GM19025 (cell line): Measurements from ENCODE around the gene HBA2.
"Not testable (repeated sequence)": the region's sequence is repeated elsewhere in the genome, so short reads cannot be mapped to it uniquely, and the experiment has no call there.

ENCODE experiments used
- ATAC-seq: cut with Tn5 transposase; IDR thresholded peaks from one replicate; pipeline ENCODE4 v1.9.1; 2021; ENCODE audit warnings: mild to moderate bottlenecking, low read depth, moderate library complexity; ENCODE audit not compliant: unreplicated experiment

HBA2 gene

DNA sequence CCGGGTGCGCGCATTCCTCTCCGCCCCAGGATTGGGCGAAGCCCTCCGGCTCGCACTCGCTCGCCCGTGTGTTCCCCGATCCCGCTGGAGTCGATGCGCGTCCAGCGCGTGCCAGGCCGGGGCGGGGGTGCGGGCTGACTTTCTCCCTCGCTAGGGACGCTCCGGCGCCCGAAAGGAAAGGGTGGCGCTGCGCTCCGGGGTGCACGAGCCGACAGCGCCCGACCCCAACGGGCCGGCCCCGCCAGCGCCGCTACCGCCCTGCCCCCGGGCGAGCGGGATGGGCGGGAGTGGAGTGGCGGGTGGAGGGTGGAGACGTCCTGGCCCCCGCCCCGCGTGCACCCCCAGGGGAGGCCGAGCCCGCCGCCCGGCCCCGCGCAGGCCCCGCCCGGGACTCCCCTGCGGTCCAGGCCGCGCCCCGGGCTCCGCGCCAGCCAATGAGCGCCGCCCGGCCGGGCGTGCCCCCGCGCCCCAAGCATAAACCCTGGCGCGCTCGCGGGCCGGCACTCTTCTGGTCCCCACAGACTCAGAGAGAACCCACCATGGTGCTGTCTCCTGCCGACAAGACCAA, at the start of gene HBA2:
Gene HBA2, plus strand, starts transcription at position 503 of the 568 bp plus-strand sequence. Its CDS starts 37 bp downstream, at position 540.
- ATAC-seq: not testable (repeated sequence)

DNA sequence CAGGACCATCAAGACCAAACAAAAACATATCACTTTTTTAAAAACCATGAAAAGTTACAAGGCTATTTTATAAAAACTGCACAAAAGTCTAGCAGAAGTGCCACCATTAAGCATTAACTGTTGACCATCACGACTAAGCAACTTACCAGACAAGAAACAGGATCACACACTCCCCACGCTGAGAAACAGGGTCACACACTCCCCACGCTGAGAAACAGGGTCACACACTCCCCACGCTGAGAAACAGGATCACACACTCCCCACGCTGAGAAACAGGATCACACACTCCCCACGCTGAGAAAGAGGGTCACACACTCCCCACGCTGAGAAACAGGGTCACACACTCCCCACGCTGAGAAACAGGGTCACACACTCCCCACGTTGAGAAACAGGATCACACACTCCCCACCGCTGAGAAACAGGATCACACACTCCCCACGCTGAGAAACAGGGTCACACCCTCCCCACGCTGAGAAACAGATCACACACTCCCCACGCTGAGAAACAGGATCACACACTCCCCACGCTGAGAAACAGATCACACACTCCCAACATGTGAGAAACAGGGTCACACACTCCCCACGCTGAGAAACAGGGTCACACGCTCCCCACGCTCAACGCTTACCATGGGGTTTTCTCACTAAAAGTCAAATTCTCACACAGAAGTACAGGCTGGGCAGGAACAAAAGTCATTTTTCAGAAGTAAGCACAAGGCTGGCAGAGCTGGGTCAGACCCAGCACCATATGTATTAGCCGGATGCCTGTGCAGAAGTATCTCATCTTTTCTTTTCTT, 48.9 kb upstream of the HBA2 start:
- not testable (repeated sequence) for ATAC-seq

DNA sequence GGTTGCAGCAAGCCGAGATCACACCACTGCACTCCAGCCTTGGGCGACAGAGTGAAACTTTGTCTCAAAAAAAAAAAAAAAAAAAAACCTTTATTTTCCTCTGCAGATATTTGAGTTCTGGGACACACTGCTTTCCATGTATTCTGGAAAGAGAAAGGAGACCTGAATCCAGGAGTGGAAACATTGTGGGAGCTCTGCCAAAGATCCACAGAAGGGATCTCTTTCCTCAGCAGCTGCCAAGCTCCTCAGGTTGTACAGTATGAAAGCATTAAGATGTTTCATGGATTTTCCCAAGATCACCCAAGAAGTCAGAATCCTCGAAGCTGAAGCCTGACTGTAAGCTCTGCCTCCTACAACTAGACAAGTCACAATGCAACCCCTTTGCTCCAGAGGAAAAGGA, 47.7 kb upstream of the HBA2 start:
- no peak for ATAC-seq

DNA sequence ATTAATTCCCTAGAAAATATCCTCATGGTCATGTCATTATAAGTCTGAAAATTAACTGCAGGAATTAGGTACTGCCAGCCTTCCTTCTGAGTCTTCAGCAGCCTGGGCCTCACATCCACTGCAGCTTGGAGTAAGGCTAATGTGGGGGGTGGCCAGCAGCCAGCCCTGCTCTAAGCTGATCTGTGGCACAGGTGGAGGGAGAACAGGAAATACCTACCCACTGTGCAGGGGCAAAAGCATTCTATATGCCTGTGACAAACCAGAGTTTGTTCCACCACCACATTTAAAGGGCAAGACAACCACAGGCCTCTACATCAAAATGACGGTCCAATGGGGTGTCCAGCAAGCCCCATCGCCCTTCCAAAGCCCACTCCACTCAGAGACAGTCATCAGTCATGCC, 43.6 kb upstream of the HBA2 start:
- no peak for ATAC-seq

DNA sequence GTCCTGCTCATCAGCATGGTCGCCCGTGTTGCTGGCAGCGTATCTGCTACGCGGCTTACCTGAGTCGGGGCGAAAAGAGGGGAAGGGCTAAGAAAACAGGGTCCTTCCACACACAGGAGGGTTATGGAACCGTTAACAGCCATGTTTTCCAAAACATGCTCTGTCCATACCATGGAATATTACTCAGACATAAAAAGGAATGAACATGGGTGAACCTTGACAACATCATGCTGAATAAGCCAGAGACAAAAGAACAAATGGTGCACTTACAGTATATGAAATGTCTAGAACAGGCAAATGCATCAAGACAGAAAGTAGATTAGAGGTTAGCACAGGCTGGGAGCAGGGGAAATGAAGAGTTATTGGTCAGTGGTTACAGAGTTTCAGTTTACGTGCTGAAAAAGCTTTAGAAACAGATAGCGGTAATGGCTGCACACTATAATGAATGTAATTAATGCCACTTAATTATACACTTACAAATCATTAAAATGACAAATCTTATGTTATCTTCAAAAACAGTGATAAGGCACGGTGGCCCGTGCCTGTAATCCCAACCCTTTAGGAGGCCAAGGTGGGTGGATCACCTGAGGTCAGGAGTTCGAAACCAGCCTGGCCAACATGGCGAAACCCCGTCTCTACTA, 42.0 kb upstream of the HBA2 start:
- ATAC-seq: no peak

DNA sequence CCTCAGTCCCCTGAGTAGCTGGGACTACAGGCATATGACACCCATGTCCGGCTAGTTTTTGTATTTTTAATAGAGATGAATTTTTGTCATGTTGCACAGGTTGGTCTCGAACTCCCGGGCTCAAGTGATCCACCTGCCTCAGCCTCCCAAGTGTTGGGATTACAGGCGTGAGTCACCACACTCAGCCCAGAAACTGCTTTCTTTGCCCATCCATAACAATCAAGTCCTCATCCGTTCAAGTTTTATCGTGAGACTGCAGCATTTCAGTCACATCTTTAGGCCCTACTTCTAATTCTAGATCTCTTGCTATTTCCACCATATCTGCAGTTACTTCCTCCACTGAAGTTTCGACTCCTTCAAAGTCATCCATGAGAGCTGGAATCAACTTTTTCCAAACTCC, 40.6 kb upstream of the HBA2 start:
- no peak for ATAC-seq

DNA sequence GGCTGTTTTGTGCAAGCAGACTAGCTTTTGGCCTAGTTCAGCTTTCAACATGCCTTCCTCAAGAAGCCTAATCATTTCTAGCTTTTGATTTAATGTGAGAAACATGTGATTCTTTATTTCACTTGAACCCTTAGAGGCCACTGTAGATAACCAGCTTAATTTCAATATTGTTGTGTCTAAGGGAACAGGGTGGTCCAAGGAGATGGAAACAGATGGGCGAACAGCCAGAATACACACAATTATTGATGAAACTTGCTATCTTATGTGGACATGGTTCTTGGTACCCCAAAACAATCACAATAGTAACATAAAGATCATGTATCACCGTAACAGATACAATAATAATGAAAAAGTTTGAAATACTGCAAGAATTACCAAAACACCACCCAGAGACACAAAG, 39.0 kb upstream of the HBA2 start:
- ATAC-seq: no peak

DNA sequence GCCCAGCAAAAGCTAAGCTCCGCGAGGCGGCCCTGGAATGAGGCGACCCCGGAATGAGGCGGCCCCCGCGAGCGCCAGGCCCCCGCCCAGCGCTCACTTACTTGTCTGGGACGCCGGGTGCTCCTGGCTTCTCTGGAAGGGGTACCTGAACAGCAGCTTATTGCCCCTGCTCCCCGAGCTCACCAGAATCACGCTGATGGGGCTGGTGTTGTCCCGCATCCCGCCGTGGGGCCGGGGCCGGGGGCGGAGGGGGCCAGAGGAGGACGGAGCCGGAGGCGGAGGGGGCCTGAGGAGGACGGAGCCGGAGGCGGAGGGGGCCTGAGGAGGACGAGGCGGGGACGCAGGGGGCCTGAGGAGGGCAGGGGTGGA, 34.6 kb upstream of the HBA2 start:
- ATAC-seq: no peak

DNA sequence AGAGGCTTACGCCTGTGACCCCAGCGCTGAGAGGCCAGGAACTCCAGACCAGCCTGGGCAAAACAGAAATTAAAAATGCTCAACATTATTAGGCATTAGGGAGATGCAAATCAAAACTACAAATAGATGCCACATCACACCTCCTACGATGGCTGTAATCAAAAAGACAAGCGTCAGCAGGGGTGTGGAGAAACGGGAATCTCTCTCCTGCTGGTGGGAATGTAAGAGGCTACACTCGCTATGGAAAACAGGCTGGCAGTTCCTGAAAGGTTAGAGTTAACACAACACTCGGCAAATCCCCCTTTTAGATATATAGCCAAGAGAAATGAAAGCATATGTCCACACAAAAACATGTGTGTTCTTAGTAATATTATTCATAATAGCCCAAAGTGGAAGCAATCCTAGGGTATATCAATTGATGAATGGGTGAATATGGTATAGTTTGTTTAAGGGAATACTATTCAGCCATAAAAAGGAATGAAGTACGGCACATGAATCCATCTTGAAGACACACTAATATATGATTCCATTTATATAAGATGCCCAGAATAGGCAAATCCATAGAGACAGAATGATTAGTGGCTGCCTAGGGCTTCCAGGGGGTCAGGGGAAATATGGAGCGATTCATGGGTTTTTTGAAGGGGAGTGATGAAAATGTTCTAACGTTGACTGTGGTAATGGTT, 32.4 kb upstream of the HBA2 start:
- no peak for ATAC-seq

DNA sequence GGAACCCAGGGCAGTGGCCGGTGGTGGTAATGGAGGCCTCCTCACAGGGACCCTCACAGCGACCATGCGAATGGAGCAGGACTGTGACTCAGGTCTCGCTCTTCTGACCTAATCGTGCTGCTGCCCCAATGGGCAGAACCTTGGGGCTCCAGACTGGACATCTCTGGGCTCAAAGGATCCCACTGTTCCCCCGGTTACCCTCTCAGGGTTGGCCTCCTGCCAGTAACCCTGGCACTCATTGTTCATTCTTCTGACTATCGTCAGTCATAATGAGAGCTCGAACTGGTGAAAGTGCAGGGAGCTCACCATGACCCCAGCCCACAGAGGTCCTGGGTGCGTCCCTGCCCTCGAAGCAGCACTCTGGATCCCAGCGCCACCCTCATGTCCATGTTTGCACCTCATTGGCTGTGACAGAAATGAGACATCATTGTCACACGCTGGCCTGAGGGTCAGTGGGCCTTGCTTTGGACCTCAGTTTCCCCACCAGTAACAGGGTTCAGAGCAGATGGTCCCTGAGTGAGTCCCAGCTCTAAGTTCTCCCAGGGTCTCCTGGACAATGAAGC, 30.2 kb upstream of the HBA2 start:
- ATAC-seq: no peak

DNA sequence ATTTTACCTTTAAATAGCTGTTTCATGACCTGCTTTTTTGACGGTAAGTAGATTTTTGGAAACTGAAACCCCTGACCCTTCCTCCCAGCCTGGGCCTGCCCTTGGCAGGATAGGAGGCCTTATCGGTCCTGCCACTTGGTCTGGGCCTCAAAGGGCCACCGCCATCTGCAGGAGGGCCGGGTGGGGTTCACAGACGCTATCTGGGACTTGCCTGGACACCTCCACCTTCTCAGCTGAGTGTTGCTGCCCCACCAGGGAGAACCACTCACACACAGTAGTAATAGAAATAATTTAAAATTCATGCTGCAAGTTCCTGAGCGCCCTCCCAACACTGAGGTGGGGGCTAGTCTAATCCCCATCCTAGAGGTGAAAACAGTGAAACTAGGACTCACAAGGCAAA, 29.6 kb upstream of the HBA2 start:
- no peak for ATAC-seq

DNA sequence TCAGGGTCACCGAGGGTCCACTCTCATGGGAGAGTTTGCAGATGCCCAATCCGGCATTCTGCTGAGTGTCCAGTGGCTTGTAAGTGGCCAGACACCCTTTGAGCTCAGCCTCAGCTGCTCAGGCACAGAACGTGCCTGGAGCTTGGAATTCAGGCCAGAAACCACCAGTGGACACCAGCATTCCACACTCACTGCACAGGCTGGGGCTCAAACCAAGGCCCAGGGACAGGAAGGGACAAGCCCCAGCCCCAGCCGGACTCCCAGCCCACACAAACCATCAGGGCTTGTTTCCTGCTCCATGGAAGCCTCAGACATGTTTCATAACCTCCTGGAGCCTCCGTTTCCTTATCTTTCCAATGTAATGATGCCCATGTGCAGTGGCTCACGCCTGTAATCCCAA, 29.2 kb upstream of the HBA2 start:
- no peak for ATAC-seq

DNA sequence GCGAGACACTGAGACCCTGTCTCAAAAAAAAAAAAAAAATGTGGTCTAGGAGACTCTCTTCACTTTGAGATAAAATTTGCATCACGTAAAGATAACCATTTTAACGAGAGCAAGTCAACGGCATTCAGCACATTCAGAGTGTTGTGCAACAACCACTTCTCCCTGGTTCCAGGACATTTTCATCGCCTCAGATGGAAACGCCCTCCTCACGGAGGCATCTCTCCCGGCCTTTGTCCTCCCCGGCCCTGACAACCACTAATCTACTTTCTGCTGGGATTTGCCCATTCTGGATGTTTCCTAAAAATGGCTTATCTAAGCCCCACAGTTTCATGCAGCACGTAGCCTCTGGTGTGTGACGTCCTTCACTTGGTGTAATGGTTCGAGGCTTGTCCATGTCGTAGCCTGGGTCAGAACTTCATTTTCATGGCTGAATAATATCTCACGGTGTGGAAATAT, 27.9 kb upstream of the HBA2 start:
- no peak for ATAC-seq

DNA sequence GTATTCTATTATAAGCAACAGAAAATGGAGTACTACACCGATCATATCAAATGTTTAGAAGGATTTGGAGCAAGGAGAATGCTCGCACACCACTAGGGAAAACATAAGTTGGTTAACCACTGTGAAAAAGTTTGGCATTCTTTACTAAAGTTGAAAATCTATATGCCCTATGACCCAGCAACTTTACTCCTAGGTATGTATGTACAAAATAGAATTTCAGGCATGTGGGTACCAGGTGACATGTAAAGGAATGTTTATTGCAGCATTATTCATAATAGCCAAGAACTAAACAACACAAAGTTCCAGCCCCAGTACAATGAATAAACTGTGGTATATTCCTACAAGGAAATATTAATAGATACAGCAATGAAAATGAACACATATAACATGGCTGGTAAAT, 26.0 kb upstream of the HBA2 start:
- no peak for ATAC-seq

DNA sequence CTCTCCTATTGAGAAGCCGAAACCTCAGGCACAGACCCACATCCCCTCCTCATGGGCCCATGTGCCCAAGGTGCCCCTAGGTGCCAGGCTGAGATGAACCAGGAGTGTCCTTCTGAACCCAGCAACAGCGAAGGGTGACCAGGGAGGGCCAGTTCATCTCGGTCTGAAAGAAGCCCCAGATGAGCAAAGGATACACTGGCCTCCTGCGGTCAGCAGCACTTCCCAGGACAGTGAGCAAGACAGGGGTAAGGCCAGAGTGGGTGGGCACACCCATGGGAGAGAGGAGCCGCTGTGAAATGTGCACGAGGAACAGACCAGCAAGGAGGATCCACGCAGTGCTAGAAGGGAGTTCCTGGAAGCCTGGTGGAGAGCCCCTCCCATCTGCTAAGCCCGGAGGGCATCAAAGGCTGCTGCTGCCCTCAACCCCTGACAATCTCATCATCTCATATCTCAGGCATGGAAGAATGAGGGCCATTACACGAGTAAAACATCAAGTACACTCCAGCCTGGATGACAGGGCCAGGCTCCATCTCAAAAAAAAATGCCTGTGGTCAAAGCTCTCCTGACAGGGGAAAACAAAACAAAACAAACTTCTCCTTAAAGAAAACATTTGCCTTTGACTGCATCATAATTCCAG, 23.5 kb upstream of the HBA2 start:
- ATAC-seq: no peak

DNA sequence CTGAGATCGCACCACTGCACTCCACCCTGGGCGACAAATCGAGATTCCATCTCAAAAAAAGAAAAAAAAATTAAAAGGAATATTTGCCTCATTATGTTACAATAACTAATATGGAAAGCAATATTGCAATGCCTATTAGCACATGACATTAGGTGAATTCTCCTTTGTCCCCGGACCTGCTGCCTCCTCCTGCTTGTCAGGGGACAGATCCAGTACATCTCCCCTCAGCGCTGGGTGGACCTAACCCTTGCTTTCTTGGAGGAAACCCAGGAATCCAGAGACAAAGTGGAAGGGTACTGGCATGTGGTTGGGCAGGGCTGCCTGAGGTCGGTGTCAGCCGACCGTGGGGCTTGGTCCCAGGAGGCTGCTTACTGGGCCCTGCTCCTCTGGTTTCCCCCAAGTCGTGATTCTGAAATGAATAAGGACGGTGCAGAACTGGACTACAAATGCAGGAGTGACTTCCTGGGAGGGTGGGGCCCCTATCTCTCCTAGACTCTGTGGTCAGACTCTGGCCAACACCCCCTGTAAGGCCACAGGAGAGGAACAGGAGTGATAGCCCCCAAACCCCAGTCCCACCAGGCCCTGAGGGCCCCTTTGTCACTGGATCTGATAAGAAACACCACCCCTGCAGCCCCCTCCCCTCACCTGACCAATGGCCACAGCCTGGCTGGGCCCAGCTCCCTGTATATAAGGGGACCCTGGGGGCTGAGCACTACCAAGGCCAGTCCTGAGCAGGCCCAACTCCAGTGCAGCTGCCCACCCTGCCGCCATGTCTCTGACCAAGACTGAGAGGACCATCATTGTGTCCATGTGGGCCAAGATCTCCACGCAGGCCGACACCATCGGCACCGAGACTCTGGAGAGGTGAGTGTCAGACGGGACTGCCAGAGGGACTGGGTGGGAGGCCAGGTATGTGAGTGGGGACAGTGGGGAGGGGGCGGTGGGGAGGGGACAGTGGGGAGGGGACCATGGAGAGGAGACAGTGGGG, 20.2 kb upstream of the HBA2 start, which contains the start of gene HBZ:
Gene HBZ, plus strand, starts transcription at position 504 of the 988 bp plus-strand sequence. Its CDS starts 266 bp downstream, at position 770.
- ATAC-seq: no peak

DNA sequence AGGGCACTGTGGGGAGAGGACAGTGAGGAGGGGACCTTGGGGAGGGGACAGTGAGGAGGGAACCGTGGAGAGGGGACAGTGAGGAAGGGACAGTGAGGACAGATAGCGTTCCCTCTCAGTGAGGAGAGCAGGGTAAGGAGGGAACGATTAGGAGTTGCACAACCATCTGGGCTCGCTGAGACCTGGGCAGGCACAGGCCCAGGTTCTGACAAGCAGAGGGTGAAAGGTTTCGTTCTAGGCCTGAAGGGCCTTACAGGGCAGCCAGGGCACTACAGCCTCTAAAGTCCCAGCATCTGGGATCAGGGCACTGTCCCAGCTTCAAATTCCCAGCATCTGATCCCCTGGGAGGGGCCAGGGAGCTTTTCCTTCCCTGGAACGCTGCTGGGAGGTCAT, 19.6 kb upstream of the HBA2 start:
- not testable (repeated sequence) for ATAC-seq

DNA sequence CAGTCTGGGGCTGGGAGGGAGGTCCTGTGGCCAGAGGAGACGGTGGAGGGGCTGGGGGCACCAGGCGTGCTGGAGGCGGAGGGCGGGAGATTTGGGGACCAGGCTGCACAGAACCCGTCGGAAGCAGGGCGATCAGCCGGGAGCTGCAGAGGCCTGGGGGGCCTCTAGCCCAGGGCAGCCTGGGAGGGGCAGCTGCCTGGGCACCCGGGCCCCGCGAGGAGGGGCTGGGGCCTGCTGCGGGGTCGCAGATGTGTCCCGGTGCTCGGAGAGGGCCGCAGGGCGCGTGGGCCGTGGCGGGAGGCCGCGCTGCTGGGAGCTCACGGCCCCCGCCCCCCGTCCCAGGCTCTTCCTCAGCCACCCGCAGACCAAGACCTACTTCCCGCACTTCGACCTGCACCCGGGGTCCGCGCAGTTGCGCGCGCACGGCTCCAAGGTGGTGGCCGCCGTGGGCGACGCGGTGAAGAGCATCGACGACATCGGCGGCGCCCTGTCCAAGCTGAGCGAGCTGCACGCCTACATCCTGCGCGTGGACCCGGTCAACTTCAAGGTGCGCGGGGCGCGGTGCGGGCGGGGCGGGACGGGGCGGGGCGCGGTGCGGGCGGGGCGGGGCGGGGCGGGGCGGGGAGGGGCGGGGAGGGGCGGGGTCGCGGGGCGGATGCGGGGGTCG, 19.0 kb upstream of the HBA2 start:
- ATAC-seq: not testable (repeated sequence)
